Stromal cell of bone marrow (primary cell): ENCODE data around the gene PADI2.
"Not testable (repeated sequence)": the region's sequence is repeated elsewhere in the genome, so short reads cannot be mapped to it uniquely, and the experiment has no call there.

Experiments used
- DNase-seq: peaks from one replicate; pipeline ENCODE4 v3.0.0-alpha.2; 2012; ENCODE audit warnings: low read depth

PADI2 gene

DNA sequence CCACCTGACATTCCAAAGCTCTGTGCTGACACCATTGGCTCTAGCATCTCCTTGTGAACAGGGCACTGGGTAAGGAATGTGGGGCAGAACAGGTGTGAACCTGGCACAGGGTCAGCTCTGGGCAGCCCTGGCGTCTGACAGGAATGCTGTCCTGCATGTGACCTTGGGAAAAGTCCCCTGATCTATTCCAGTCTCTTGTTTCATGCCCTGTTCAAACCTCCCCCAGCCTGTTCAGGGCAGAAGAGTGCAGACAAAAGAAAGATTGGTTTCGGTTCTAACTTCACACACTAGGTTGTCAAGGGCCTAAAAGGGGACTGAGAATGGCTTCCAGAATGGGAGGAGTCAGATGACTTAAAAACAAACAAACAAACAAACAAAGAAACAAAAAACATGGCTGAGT, 37.8 kb downstream of the PADI2 start:
- DNase-seq = no peak

DNA sequence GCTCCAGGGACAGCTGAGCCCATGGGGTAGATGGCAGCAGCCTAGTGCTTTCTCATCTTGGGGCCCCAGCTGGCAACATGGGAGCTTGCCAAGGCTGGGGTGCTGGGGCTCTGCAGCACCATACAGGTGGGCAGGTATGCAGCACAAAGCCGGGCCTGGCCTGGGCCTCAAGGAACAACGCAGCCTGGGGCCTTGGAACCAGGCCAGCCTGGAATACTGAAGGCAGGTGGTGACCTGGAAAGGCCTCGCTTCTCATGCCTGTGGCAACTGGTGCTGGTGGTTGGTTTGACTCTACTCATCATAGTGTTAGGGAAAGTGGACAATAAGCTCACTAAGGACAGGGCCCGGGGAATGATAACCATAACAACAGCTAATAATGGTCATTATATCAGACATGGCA, 38.4 kb downstream of the PADI2 start:
- DNase-seq = no peak

DNA sequence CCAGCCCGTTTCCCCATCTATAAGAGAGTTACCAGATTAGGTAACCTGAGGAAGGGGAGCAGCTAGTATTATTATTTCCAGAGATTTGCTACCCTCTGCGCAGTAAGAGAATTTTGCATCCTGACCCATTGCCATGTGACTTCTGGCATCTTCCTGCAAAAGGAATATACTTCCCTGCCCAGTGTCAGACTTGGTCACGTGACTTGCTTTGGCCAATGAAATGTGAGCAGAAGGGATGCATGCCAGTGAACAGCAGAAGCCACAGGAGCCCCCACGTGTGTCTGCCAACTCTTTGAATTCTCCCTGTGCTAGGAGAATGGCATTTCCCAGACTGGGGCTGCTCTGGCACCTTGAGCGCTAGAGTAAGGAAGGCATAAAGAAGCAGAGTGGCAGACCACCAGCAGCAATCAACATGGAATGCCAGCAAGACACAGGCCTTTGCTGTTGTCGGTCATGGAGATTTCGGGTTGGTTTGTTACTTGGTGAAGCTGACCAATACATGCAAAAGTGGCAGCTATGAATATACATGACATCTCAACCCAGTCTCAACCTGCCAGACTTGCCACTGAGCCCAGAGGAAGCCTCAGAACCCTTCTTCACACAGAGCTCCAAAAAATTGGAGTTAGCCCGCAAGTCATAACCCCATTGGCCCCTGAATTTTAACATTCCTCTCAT, 39.0 kb downstream of the PADI2 start:
- DNase-seq = no peak

DNA sequence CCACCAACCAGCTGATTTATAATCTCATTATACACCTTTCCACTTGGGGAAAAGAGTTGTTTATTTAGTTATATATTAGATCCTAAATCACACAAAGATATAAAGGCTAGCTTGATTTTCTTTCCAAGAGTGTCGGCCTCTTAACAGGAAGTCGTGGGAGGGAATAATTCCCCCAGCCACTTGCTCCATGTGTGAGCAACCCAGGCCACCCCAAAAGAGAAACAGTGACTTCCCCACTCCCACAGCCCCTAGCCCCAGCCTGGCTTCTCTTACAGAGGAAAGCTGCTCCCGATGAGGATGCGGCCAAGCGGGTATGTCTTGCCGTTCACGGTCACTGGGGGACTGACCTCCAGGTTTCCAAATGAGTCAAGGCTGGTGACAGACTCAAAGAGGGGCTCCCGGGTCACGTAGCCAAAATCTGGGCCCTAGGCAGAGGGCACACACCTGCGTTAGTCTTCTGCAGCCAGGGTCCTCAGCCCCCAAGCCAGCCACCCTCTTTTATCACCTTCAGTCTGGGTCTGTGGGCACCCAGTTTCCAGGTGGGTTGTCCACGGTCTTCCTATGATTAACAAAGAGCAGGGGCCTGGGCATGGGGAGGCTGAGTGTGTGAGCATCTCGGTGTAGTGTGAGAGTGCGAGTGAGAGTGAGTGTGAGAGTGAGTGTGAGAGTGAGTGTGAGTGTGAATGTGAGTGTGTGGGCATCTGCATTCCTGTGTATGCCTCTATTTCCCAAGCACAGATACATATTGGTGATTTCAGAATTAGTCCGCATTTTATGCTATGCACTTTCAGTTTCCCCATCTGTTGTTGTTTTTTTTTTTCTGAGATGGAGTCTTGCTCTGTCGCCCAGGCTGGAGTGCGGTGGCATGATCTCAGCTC, 40.0 kb downstream of the PADI2 start:
- DNase-seq = no peak

- no peak for DNase-seq
These were observed 43.6 kb downstream of the PADI2 start for GRCh38 chr1:17075470-17076255.

DNA sequence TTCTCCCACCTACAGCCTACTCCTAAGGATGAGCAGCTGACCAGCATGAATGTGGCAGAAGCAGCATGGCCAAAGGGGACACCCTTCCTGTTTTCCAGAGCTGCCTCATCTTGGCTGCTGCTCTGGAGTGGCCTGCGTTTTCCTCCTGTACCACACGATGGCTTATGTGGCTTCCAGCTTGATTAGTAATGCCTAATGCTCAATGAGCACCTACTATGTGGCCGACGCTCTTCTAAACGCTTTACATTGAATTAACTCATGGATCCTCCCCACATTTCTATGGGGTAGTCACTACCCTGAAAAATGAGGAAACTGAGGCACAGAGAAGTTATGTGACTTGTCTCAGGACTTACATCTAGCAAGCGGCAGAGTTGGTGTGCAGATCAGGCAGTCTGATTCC, 47.5 kb downstream of the PADI2 start:
- DNase-seq = no peak

DNA sequence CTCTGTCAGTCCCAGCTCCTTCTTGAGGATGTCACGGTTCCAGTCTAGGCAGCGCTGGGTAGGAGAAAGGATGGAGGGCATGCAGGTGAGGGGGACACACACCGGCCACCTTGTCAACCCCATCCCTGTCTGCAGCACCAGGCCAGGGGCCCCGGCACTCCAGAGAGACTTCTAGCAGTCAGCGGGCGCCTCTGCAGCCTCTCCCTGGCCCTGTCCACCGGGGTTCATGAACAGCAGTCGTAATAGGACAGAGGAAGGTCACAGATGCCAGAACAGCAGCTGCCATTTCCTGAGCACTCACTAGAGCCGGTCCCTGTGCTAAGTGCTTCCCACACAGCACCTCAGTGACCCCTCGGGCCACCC, 49.1 kb downstream of the PADI2 start:
- DNase-seq = no peak

GRCh38 chr1:17069452-17070162, 49.6 kb downstream of the PADI2 start:
- DNase-seq = no peak

DNA sequence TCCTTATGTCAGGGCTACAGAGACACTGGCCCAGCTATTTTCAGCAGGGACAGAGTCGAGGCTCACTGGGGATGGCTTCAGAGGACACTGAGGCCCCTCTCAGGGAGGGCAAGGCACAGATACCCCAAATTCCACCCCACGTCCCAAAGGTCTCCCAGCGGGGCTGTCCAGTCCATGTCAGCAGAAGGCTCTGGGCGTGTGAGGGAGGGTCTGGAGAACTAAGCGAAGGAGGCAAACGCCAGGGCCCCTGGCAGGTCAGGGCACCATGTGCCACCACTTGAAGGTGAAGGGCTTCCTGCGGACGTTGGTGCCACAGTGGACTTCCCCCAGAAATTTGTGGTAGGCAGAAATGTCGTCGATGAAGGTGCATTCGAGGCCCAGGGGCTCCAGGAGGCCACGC, 50.5 kb downstream of the PADI2 start:
- DNase-seq = no peak

DNA sequence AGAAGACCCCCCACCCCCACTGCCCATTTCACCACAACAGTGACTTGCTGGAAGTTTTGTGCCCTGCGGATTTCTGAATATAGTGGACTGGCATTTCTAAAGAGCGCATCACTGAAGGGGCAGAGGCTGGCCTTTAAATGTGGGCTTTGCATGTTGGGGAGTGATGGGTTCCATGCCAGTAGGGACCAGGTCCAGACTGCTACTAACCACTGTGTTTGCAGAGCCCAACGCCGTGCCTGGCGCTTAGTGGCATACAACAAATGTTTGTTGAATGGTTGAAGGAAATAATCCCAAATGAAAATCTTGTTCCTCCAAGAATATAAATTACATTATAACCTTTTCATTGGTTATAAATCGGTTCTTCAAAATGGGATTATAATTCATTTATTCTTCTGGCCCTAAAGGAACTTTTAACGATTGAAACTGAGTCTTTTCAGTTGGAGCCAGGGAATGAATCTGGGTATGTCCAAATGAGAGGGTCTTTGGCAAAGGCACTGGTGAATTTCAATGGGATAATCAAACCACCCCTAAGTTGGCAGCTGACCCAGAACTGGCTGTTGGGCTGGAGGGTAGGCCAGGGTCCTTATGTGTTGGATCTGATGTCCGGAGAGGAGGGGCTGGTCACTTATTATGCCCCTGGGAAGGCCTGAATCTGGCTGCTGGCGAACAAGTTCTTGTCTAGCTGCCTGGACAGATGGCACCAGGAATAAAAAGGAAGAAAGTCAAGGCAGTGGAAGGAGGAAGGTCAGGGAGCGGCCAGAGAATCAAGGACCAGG, 51.6 kb downstream of the PADI2 start:
- DNase-seq = no peak

- DNase-seq = no peak
These were observed 52.2 kb downstream of the PADI2 start for GRCh38 chr1:17067069-17067426.

DNA sequence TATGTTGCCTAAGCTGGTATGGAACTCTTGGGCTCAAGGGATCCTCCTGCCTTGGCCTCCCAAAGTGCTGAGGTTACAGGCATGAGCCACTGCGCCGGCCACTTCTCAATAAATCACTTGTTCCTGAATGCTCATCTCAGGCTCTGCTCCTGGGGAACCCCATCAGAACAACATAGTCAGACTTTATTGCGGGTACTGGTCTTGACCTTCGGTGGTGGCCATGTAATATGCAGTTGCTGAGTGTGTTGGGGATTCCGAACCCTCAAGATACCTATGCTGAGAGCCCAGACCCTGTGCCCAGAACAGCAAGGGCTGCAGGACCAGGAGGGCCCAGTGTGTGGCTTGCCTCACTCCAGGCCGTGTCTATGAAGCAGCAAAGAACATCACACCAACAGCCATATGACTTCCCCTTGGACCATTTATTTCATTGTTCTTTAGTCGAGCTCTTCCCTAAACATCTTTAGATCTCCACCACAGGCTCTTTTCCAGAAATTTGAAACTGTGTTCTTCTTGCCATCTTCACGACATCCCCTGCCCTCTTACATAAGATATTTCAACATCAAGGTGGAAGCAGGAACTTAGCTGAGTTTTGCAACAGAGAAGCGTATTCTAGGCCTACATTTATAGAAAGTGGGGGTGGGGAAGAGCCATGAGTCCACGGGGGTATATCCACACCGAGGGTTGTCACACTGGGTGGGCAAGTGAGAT, 52.7 kb downstream of the PADI2 start:
- no peak for DNase-seq

GRCh38 chr1:17065666-17066065, 53.6 kb downstream of the PADI2 start:
- DNase-seq = no peak

DNA sequence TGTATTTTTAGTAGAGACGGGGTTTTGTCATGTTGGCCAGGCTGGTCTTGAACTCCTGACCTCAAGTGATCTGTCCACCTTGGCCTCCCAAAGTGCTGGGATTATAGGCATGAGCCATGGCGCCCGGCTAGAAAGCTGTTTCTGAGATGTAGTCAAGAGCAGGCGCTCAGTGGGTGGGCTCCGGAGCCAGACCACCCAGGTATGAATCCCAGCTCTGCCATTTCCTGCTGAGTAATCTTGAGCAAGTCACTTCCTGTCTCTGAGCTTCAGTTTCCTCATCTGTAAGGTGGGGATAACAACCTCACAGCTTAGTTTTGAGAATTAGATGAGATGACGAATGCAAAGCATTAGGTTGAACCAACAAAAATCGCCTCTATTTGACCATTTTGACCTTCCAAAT, 56.5 kb downstream of the PADI2 start:
- DNase-seq = not testable (repeated sequence)

DNA sequence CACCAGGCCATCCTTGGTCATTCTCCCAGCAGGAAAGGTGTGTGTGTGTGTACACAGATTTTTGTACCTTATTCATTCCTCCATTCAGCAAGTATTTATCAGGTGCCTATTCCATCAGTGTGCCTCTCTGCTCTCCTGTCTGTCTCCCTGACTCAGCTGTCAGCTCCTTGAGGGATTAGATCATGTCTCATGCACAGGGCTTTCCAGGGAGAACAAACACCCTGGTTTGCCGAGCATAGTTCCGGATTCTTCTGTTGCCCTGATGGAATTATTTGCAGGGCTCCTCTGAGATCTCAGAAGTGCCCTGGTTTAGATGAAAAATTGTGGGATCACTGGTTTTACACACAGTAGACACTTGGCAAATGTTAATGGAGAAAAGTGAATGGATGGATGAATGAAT, 57.4 kb downstream of the PADI2 start:
- no peak for DNase-seq

GRCh38 chr1:17061486-17061885, 57.8 kb downstream of the PADI2 start:
- no peak for DNase-seq

- no peak for DNase-seq
These were observed 58.9 kb downstream of the PADI2 start for GRCh38 chr1:17060306-17060749.

- DNase-seq = peak; percentile 28
These were observed 59.6 kb downstream of the PADI2 start for GRCh38 chr1:17059391-17060305.

DNA sequence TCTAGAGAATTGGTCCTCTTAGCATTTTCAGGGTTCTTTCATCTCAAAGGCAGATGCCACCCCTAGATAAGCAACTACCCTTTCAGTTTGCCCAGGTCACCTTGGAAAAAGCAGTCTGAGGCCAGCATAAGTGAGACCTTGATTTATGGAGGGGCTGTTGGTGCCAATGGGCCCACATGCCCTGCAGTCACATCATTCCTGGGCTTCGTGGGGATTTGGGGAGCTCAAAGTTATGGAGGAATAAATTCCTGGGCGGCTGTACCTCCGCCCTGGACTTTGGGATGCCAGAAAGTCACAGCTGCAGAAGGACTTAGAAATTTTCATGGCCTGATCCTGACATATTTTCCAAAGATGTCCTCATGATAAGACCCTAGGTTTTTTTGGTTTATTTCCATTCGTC, 62.7 kb downstream of the PADI2 start:
- no peak for DNase-seq

GRCh38 chr1:17055801-17056200, 63.5 kb downstream of the PADI2 start:
- DNase-seq = no peak
